BJ (cell line): ENCODE measurements around the gene PCTP. TPM values are rescaled to one million over a fixed set of nuclear protein-coding genes. Genes with fewer than 3 reads are reported as not detected.

Source experiments
- CTCF ChIA-PET: fragments of 350-600 bp; formaldehyde crosslinking; extraction: SDS; loops from one replicate; lab custom pipeline; 2021; ENCODE audit warnings: antibody characterized with exemption, inconsistent platforms; lab: Yijun Ruan, JAX
- POLR2A ChIA-PET: fragments of 300-600 bp; sonication (Branson Sonifier 250); formaldehyde crosslinking; extraction: SDS; loops from one replicate; lab custom pipeline; 2021; ENCODE audit warnings: antibody characterized with exemption; lab: Charles Lee
- DNase-seq: peaks from one replicate; pipeline ENCODE4 v3.0.0-alpha.2; 2011; ENCODE audit warnings: low read depth
- H3K27me3 ChIP-seq: 2 replicates; pipeline ENCODE4 v1.6.0; 2011; ENCODE audit warnings: low read length; ENCODE audit not compliant: control insufficient read depth, insufficient read depth
- H3K36me3 ChIP-seq: 2 replicates; pipeline ENCODE4 v1.5.1; 2011; ENCODE audit warnings: low read length; ENCODE audit not compliant: control insufficient read depth, insufficient read depth
- H3K4me3 ChIP-seq: 2 replicates; pipeline ENCODE4 v1.5.1; 2011; ENCODE audit warnings: low read depth, mild to moderate bottlenecking, control low read depth, low read length
- polyA plus RNA-seq: library from polyadenylated mRNA; depleted of rRNA; stranded (reverse); fragments of >200 nt; gene quantifications from 2 replicates; pipeline ENCODE4 v1.2.3, GENCODE V29; 2011
- TF ChIP-seq, protein P1 (sequence below): IDR thresholded peaks from 2 replicates; pipeline ENCODE4 v1.5.1; 2011; ENCODE audit warnings: low read depth, mild to moderate bottlenecking, control low read depth, inconsistent platforms, low read length, moderate library complexity; ENCODE audit not compliant: insufficient read depth

PCTP gene
- polyA plus RNA-seq, 1 experiment, result 10.2 TPM

GRCh38 chr17:55806745-55807495, 56.1 kb downstream of the PCTP start:
- H3K4me3 ChIP-seq, result no peak overlapping the region
- ChIA-PET CTCF (no interaction called here), POLR2A (no interaction called here)
- DNase-seq, result no peak
- no peaks in the 10 kb centered on the region for H3K27me3 ChIP-seq
- TF ChIP-seq, protein P1, sequence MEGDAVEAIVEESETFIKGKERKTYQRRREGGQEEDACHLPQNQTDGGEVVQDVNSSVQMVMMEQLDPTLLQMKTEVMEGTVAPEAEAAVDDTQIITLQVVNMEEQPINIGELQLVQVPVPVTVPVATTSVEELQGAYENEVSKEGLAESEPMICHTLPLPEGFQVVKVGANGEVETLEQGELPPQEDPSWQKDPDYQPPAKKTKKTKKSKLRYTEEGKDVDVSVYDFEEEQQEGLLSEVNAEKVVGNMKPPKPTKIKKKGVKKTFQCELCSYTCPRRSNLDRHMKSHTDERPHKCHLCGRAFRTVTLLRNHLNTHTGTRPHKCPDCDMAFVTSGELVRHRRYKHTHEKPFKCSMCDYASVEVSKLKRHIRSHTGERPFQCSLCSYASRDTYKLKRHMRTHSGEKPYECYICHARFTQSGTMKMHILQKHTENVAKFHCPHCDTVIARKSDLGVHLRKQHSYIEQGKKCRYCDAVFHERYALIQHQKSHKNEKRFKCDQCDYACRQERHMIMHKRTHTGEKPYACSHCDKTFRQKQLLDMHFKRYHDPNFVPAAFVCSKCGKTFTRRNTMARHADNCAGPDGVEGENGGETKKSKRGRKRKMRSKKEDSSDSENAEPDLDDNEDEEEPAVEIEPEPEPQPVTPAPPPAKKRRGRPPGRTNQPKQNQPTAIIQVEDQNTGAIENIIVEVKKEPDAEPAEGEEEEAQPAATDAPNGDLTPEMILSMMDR, result no peak
- H3K36me3 ChIP-seq, result no peaks in the 10 kb centered on the region

DNA sequence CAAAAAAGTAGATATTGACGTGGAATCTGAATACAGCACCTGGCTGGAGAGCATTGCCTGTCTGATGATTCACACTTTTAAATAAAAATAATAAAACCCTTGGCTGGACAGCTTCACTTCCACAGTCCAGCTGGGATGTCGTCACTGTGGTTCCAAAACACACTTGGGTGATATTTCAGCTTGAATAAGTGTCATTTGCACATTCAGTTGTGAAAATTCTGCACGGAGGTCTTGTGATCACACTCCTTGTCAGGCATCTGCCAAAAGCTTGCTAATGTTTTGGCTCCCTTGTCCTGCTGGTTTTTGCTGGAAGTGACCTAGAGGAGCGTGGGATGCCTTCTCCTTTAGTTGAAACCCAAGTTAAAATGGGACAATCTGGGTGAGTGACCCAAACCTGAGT, 60.7 kb downstream of the PCTP start:
- no peaks in the 10 kb centered on the region for H3K27me3 ChIP-seq
- ChIA-PET CTCF (no interaction called here), POLR2A (no interaction called here)
- H3K4me3 ChIP-seq, result no peak overlapping the region
- H3K36me3 ChIP-seq, result no peaks in the 10 kb centered on the region
- DNase-seq, result no peak
- TF ChIP-seq, protein P1, result no peak

DNA sequence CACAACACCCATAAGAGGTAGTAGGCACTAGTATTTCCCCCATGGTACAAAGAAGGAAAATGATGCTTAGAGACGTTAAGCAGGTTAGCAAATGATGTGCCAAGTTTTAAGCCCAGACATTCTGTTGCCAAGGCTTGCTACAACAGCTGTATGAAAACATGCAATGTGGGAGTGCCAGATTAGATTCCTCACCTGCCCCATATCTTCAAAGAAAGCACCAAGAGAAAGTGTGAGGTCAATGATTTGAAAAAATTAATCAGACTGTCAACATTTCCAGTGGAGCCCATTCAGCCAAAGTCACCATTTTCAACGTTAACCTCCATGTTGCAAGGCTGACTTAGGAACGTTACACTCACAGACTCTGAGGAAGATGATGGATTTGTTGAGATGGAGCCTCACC, 61.5 kb downstream of the PCTP start:
- DNase-seq, result no peak
- no peaks in the 10 kb centered on the region for H3K27me3 ChIP-seq
- TF ChIP-seq, protein P1, result no peak
- ChIA-PET CTCF (no interaction called here), POLR2A (no interaction called here)
- H3K4me3 ChIP-seq, result no peak overlapping the region
- H3K36me3 ChIP-seq, result no peaks in the 10 kb centered on the region

GRCh38 chr17:55813944-55814343, 63.1 kb downstream of the PCTP start:
- CTCF ChIA-PET, result no interaction called here
- Histone ChIP-seq H3K4me3 (no peak overlapping the region), H3K36me3 (no peaks in the 10 kb centered on the region), H3K27me3 (no peaks in the 10 kb centered on the region)
- no peak for DNase-seq
- TF ChIP-seq, protein P1, result no peak
- POLR2A ChIA-PET, result no interaction called here

DNA sequence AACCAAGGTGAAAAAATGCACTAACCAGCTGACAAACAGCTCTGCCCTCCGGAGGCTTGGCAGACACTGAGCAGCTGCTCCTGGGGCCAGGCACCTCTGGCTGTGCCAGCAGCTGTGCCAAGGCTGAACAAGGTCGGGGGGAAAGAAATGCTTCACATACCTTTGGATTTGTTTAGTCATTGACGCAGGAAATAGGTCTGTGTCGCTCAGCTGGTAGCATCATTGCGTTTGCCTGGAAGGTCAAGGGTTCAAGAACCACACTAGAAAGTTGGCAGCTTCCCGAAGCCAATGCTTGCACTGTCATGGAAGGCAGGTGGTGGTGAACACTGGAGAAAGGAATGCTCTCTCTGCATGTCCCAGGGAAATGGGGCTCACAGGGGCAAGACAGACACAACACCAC, 63.5 kb downstream of the PCTP start:
- no peaks in the 10 kb centered on the region for H3K27me3 ChIP-seq
- no peaks in the 10 kb centered on the region for H3K36me3 ChIP-seq
- ChIA-PET CTCF (no interaction called here), POLR2A (no interaction called here)
- TF ChIP-seq, protein P1, result no peak
- no peak for DNase-seq
- H3K4me3 ChIP-seq, result no peak overlapping the region
